Pulmonary artery endothelial cell (primary cell): ENCODE measurements around the gene ANKRD1. TPM values are rescaled to one million over a fixed set of nuclear protein-coding genes. Genes with fewer than 3 reads are reported as not detected.

Experiments used
- DNase-seq: peaks from one replicate; pipeline ENCODE4 v3.0.0-alpha.2; 2011; ENCODE audit warnings: low read depth, low spot score
- total RNA-seq: library from RNA; depleted of rRNA; stranded (reverse); fragments of >200 nt; gene quantifications from 2 replicates; pipeline ENCODE4 v1.2.3, GENCODE V29; 2014

Gene ANKRD1
- total RNA-seq, 1 donor from 2014 or later = 660 TPM

GRCh38 chr10:90935581-90936275 is 14.8 kb upstream of the ANKRD1 start:
- no peak for DNase-seq

- DNase-seq = peak; percentile 98
Measured at GRCh38 chr10:90930971-90931871, 10.3 kb upstream of the ANKRD1 start.

DNA sequence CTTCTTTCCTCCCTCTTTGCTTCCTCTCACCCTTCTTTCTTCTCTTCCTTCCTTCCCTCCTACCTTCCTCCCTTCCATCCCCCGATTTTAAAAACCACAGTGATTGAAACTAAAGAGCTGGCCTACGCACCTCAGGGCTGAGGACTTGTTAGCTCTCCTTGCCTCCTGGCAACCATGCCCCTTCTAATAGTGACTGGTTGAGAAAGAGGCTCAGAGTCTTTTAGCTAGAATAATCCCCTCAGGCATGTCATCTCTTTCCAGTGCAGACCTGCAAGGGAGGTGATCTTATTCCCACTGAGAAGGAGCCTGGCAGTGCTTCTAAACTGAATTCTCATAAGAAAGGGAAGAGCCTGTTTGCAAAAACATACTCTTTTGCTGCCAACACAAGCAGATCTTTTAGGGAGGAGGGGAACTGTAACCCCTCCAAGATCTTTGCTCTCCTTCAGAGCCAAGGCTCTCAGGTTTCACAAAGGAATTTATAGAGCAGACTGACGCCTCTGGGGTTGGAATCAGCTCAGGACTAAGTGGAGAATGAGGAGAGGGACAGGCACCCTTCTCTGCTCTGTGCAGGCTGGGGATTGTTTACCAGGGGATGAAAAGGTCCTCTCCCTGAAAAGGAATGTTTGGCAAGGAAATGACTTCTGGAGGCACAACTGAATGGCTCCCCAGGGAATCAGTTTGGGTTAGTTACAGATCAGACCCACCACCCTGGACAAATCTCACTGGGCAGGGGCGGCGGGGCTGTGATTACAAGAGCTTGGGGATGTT is 9.4 kb upstream of the ANKRD1 start:
- peak; percentile 79 for DNase-seq

- no peak for DNase-seq
Measured at GRCh38 chr10:90929179-90929578, 8.3 kb upstream of the ANKRD1 start.

DNA sequence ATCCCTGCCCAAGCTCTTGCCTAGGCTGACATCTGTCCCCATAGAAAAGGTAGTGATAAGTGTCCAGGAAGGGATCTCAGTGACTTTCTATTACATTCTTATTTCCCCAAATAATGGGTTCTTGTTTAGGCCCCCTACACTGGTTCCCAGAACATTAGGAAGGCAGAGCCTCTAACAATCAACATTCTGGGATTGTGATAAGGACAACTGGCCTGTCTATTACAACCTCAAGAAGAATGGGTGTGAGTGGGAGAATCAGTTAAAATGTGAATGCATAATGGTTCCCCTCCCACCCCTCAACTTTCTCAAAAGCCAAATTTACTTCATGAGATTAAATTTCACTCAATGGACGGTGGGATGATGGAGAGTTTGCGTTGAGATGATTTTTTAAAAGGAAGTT is 6.4 kb upstream of the ANKRD1 start:
- DNase-seq = no peak

DNA sequence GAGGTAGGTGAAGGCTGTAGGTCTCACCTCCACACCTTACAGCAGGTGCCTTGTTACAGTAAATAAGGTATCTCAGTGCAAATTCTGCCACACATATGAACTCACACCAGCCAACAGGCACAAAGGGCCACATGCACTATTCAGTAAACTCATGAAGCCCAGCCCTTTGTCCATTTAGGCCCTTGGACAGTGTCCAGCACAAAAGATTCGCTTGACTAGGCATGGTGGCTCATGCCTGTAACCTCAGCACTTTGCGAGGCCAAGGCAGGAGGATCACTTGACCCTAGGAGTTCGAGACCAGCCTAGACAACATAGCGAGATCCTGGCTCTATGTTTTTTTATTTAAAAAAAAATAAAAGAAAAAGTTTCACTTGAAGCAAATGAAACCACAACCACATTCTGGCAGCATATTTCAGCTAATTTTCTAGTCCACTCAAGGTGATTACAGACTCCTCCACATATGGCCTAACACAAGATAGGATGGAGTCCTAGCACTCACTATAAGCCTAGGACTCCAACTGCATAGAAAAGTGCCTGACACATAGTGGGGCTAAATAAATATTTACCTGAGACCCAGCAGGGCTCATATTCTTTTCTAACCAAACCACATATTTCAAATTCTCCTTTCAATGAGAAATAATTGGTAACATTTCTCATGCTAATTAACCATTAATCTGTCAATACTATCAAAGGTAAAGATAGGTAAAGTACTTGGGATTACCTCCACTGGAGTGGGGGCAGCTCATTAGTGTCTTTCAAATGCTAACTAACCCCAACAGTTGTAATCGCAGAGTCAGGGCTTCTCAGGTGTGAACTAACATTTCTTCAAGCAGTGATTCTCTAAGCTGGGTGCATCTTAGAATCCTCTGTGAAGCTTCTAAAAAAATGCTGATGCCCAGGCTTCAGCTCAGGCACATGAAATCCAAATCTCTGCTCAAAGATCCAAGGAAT is 4.5 kb upstream of the ANKRD1 start:
- DNase-seq = no peak

- no peak for DNase-seq
Measured at GRCh38 chr10:90924552-90924951, 3.7 kb upstream of the ANKRD1 start.

- no peak for DNase-seq
Measured at GRCh38 chr10:90923111-90923731, 2.3 kb upstream of the ANKRD1 start.

- no peak for DNase-seq
Measured at GRCh38 chr10:90921906-90922305, 1.0 kb upstream of the ANKRD1 start.

DNA sequence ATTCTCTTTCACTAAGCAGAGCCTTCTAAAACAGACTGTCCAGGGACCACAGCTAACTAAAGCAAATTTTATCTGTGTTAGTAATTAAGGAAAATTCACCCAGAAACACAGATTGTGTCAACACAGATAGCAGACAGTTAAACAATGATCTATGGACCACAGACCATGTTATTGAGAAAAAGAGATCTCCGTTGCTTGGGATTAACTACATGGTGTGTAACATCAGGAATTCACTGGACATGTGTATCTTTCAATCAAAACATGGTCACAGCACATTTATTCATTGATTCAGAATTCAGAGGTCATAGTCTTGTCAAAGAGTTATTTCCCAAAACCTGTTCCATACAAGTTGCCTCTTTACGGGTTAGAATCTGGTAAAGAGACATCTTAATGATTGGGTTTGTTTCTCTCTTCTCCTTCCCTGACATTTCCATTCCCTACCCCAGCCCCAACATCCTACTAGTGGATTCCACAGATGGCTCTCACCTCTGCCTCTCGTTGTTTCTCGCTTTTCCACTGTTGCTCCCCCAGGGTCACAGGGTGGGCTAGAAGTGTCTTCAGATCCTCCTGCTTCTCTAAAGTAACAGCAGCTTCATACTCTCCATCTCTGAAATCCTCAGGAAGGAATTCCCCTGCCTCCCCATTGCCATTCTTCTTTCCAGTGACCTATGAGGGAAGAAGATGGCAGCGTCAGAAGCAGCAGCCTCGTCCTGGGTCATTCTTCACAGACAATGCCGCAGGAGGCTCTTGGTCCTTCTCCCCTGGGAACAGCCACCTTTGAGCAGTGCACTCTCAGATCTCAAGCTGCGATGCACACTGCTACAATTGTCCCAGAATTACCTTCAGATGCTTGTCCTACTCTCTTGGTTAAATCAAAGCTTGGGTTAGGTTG is 958 bp downstream of the ANKRD1 start:
- DNase-seq = no peak

DNA sequence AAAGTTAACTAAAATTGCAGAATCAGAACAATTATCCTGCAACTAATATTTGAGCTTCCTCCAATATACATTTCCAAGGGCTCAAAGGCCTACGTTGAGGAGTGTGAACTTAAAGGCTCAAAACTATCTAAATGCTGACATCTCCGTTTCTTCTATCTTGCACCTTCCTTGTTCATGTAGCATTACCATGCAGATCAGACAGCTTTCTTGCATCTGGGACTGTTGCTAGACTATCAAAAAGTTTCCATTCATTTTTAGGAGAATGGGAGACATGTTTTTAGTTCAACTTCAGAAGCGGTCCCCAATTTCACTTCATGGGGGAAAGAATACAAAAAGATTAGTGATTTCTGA is 2.9 kb downstream of the ANKRD1 start:
- no peak for DNase-seq

DNA sequence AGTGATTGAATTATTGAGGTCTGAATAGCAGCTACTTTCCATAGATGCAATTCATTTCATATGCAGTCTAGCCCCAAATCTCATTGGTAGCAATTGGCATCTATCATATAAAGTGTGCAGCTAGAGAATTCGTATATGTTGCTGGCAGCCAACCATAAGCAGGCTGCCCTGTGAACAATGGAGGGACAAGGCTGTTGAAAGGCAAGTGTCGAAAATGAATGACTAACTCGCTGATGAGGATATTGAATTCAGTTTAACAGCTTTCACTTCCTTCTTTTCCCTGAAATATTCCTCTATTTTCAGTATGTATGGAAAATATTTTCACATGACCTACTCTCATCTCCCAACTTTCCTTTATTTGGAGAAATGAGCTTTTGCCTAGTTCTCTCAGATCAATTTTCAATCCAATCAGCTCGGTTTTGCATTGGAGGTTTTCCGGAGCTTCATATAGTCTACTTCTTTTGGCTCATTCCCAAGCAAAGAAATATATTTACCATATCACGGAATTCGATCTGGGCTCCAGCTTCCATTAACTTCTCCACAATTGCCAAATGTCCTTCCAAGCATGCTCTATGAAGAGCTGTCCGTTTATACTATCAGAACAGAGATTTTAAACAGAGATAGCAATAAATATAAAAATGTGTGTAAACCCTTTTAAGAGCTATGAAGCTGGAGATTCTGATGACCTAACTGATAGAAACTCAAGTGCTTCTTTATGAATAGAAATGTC is 3.5 kb downstream of the ANKRD1 start:
- no peak for DNase-seq

DNA sequence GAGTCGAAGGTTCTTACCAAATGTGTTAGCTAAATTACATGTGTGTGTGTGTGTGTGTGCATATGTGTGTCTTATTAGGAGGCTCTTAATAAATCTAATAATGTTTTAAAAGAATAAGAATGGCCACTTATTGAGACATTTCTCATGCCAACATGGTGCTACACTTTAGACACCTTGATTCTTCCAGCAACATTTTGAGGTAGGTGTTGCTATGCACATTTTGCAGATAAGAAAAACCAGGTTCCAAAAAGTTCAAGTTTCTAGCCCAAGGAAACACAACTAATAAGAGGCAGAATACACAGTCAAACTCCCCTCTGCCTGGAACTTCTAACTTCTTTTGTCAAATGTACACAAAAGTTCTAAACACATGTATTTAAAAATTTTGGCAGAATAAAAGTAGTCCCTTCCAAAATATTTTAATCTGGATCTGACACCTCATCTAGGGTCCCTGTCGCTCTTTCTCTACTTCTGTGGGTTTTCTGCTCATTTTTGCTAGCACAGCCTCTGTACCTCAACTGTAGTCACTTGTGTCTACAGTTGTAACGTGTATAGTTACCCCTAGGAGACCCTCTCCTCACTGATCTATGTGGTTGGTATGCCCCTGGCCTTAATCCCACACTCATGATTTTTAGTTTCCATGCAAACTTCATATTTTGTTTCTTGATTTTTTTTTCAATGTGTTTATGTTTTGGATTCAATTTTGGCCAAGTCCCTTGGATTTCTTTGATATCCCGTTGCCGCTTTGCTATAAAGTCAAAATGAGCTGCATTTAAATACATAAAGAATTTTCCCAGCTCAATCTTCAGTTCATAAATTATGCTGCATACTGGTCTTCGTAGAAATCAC is 4.3 kb downstream of the ANKRD1 start:
- DNase-seq = no peak

- no peak for DNase-seq
Measured at GRCh38 chr10:90915766-90916075, 5.2 kb downstream of the ANKRD1 start.

- DNase-seq = no peak
Measured at GRCh38 chr10:90914992-90915765, 5.7 kb downstream of the ANKRD1 start.

DNA sequence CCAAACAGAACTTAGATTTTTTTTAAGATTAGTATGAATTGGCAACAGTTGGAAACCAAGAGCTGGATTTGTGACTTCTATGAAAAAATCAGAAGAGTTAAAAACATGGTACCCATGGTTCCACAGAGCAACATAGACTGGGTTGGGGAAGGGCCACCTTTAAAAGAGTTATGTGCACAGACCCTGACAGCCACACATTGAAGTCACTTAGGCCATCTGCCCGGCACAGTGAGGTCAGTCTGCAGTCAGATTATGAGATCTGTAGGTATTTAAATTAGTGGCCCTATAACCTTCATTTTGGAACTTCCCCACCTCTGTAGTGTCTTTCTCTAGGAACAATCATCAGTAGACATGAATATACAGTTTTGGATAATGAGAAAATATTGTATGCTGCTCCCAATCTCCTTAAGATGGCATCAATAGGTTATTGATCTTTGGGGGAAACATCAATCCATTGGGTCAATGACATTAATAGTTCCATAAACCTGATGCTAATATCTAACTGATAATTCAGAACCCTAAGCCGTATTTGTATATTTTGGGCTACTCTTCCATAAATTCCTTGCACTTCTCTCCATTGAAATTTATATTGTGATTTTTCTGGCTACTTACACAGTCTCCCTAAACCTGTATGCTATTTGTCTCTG is 7.0 kb downstream of the ANKRD1 start:
- no peak for DNase-seq
